ENCODE measurements around the gene DNAJC16. TPM values are rescaled to one million over a fixed set of nuclear protein-coding genes. Genes with fewer than 3 reads are reported as not detected.

The DNAJC16 gene
- total and polyA plus RNA-seq, 11 donors, result 4.2 to 22.8 (median 18.4) TPM

GRCh38 chr1:15557594-15557993, 30.9 kb downstream of the DNAJC16 start:
- no peaks in the 10 kb centered on the region for H3K9me3 ChIP-seq
- no peak for ATAC-seq
- H3K27me3 ChIP-seq, result no peaks in the 10 kb centered on the region
- intact Hi-C loops (cut with DNase I), result no loop called here
- TF ChIP-seq, protein P1, sequence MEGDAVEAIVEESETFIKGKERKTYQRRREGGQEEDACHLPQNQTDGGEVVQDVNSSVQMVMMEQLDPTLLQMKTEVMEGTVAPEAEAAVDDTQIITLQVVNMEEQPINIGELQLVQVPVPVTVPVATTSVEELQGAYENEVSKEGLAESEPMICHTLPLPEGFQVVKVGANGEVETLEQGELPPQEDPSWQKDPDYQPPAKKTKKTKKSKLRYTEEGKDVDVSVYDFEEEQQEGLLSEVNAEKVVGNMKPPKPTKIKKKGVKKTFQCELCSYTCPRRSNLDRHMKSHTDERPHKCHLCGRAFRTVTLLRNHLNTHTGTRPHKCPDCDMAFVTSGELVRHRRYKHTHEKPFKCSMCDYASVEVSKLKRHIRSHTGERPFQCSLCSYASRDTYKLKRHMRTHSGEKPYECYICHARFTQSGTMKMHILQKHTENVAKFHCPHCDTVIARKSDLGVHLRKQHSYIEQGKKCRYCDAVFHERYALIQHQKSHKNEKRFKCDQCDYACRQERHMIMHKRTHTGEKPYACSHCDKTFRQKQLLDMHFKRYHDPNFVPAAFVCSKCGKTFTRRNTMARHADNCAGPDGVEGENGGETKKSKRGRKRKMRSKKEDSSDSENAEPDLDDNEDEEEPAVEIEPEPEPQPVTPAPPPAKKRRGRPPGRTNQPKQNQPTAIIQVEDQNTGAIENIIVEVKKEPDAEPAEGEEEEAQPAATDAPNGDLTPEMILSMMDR (IDR thresholded peaks at IDR 0.05), result no peak
- no peak for TF ChIP-seq POLR2A (IDR thresholded peaks at IDR 0.05)
- no peak for DNase-seq
- peaks cover 0 to 59% (median 51%) of the 10 kb centered on the region in 9 donors for H3K36me3 ChIP-seq
- WGBS, 4 donors, result 89 to 96% (median 92%) methylated on average over 2 of the region's 2 CpGs
- no peak overlapping the region for H3K4me3 ChIP-seq
- no peak overlapping the region for H3K27ac ChIP-seq
- no peaks in the 10 kb centered on the region for H3K4me1 ChIP-seq

DNA sequence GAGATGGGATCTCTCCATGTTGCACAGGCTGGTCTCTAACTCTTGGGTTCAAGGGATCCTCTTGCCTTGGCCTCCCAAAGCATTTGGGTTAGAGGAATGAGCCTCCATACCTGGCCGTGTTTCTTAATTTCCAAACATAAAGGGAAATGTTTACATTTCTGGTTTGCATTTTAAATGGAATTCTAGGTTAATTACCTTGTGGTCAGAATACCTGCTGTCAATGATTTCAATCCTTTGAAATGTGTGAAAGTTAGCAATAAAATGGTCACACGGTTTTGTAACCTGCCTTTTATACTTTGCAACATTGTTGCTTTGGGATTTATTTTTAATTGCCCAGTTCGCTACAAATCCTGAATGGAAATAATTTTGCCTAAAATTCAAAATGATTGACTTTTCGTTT, 31.9 kb downstream of the DNAJC16 start:
- H3K36me3 ChIP-seq, result peaks cover 0 to 63% (median 51%) of the 10 kb centered on the region in 9 donors
- DNase-seq, result no peak

GRCh38 chr1:15559189-15559810, 32.7 kb downstream of the DNAJC16 start:
- TF ChIP-seq, protein P1 (IDR thresholded peaks at IDR 0.05), result no peak
- TF ChIP-seq POLR2A (IDR thresholded peaks at IDR 0.05), result no peak
- no peak overlapping the region for H3K4me3 ChIP-seq
- peaks cover 0 to 64% (median 53%) of the 10 kb centered on the region in 9 donors for H3K36me3 ChIP-seq
- ATAC-seq, result no peak
- intact Hi-C loops (cut with DNase I), result no loop called here
- DNase-seq, result no peak
- H3K27me3 ChIP-seq, result no peaks in the 10 kb centered on the region
- no peaks in the 10 kb centered on the region for H3K9me3 ChIP-seq
- no peak overlapping the region for H3K27ac ChIP-seq
- H3K4me1 ChIP-seq, result no peaks in the 10 kb centered on the region
- 94 to 95% (median 95%) methylated on average over 12 of the region's 12 CpGs for whole genome bisulfite sequencing, 4 donors

More for the DNA sequence above, 31.9 kb downstream of the DNAJC16 start:
- Histone ChIP-seq H3K9me3 (no peaks in the 10 kb centered on the region), H3K27ac (no peak overlapping the region), H3K27me3 (no peaks in the 10 kb centered on the region), H3K4me3 (no peak overlapping the region), H3K4me1 (no peaks in the 10 kb centered on the region)
- no peak for ATAC-seq
- no peak for TF ChIP-seq POLR2A (IDR thresholded peaks at IDR 0.05)
- TF ChIP-seq, protein P1 (IDR thresholded peaks at IDR 0.05), result no peak
- intact Hi-C loops (cut with DNase I), result no loop called here
- 94 to 96% (median 94%) methylated on average over 4 of the region's 4 CpGs for WGBS, 4 donors

- no peak for ATAC-seq
- peaks cover 0 to 84% (median 74%) of the 10 kb centered on the region in 9 donors for H3K36me3 ChIP-seq
- TF ChIP-seq, protein P1 (IDR thresholded peaks at IDR 0.05), result no peak
- no peak for TF ChIP-seq POLR2A (IDR thresholded peaks at IDR 0.05)
- no peak for DNase-seq
- H3K27me3 ChIP-seq, result no peaks in the 10 kb centered on the region
- no peaks in the 10 kb centered on the region for H3K4me1 ChIP-seq
- no peak overlapping the region for H3K4me3 ChIP-seq
- intact Hi-C loops (cut with DNase I), result no loop called here
- WGBS, 4 donors, result 87 to 89% (median 88%) methylated on average over 18 of the region's 18 CpGs
- no peak overlapping the region for H3K27ac ChIP-seq
- no peaks in the 10 kb centered on the region for H3K9me3 ChIP-seq
Measured at GRCh38 chr1:15568387-15569073, 41.9 kb downstream of the DNAJC16 start.
